Neutrophil (primary cell): ENCODE data around the gene TDP1.
A peak's percentile ranks its signal among the peaks of the same experiment; 100 is the strongest.

ENCODE experiments used
- H3K27ac ChIP-seq: fragments of 200-600 bp; sonication (generic); 2 replicates; pipeline ENCODE4 v1.5.1; 2016; ENCODE audit warnings: mild to moderate bottlenecking, moderate library complexity
- H3K27me3 ChIP-seq: fragments of 200-600 bp; sonication (generic); 2 replicates; pipeline ENCODE4 v1.6.0; 2016; ENCODE audit warnings: mild to moderate bottlenecking
- H3K36me3 ChIP-seq: fragments of 200-600 bp; sonication (generic); 2 replicates; pipeline ENCODE4 v1.5.1; 2017
- H3K4me1 ChIP-seq, 2 experiments: fragments of 200-600 bp in 1 of 2; sonication (generic) in 1 of 2; 1 replicate in 1 of 2; 2 replicates in 1 of 2; pipeline versions ENCODE4 v1.5.1 to v1.6.1; 2013 to 2016; ENCODE audit warnings: low read depth in 1 of 2, low read length in 1 of 2, mild to moderate bottlenecking in 1 of 2, moderate library complexity in 1 of 2; ENCODE audit not compliant: control insufficient read depth in 1 of 2, insufficient read depth in 1 of 2
- H3K4me3 ChIP-seq, 2 experiments: fragments of 200-600 bp in 1 of 2; sonication (generic) in 1 of 2; 1 replicate in 1 of 2; 2 replicates in 1 of 2; pipeline ENCODE4 v1.5.1; 2013 to 2016; ENCODE audit warnings: low read depth in 1 of 2, low read length in 1 of 2, mild to moderate bottlenecking in 1 of 2, moderate library complexity in 1 of 2
- H3K9me3 ChIP-seq: fragments of 200-600 bp; sonication (generic); 2 replicates; pipeline ENCODE4 v1.5.1; 2016
- CTCF ChIP-seq: fragments of 200-600 bp; sonication (generic); IDR thresholded peaks from 2 replicates; pipeline ENCODE4 v1.5.1; 2016; ENCODE audit warnings: antibody characterized with exemption

Gene TDP1

GRCh38 chr14:89956661-89957009, 908 bp downstream of the TDP1 start:
- Histone ChIP-seq H3K36me3 (no peaks in the 10 kb centered on the region), H3K4me1 (peaks cover 20 to 33% of the 10 kb centered on the region in 2 experiments), H3K27me3 (no peaks in the 10 kb centered on the region), H3K27ac (peak overlapping the region; percentile 91), H3K4me3 (peak overlapping the region; percentile 90 to 91), H3K9me3 (no peaks in the 10 kb centered on the region)
- TF ChIP-seq CTCF = no peak

DNA sequence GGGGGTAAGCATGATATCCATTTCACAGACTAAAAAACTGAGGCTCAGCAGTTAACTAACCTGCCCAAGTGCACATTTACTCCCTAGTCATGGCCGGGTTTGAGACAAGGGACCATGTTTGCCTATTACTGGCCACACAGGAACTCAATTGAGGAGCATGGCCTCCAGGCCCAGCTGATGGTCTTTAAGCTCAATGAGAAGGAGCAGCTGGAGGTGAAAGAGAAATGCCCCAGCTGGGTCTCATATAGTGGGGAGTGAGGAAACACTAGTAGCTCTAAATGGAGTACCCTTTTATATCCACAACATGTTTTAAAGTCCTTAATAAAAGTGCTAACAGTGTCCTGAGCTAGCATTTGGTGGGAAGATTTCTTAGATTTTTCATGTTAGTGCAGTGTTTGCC, 1.6 kb downstream of the TDP1 start:
- Histone ChIP-seq H3K36me3 (no peaks in the 10 kb centered on the region), H3K27me3 (no peaks in the 10 kb centered on the region), H3K27ac (no peak overlapping the region), H3K9me3 (no peaks in the 10 kb centered on the region), H3K4me3 (no peak overlapping the region), H3K4me1 (peaks cover 20 to 33% of the 10 kb centered on the region in 2 experiments)
- no peak for TF ChIP-seq CTCF

DNA sequence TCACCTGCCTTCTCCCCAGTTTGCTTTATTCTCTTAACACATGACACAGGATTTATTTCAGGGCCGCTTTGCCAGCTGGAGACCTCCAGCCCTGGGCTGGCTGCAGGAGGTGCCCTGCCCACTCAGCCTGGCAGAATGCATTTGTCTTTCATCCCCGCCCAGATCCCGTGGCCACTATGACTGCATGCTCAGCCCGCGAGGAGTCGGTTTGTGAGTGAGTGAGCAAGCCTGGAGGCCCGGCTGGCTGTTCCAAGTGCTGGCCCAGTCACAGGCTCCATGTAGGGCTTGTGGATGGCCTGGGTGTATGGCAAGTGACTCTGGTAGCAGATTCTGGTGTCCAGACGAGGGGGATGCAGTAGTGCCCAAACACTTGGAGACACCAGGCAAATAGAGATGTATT, 2.1 kb downstream of the TDP1 start:
- TF ChIP-seq CTCF = no peak
- no peaks in the 10 kb centered on the region for H3K9me3 ChIP-seq
- no peak overlapping the region for H3K27ac ChIP-seq
- H3K36me3 ChIP-seq = peaks cover under 1% of the 10 kb centered on the region
- peaks cover 20 to 33% of the 10 kb centered on the region in 2 experiments for H3K4me1 ChIP-seq
- no peak overlapping the region for H3K4me3 ChIP-seq
- H3K27me3 ChIP-seq = no peaks in the 10 kb centered on the region

GRCh38 chr14:89958966-89959365, 3.2 kb downstream of the TDP1 start:
- Histone ChIP-seq H3K4me1 (peaks cover 18 to 31% of the 10 kb centered on the region in 2 experiments), H3K9me3 (no peaks in the 10 kb centered on the region), H3K36me3 (peaks cover 13% of the 10 kb centered on the region), H3K27me3 (no peaks in the 10 kb centered on the region), H3K4me3 (no peak overlapping the region), H3K27ac (no peak overlapping the region)
- TF ChIP-seq CTCF = no peak

GRCh38 chr14:89959853-89960445, 4.2 kb downstream of the TDP1 start:
- no peak for TF ChIP-seq CTCF
- Histone ChIP-seq H3K4me3 (no peak overlapping the region), H3K9me3 (no peaks in the 10 kb centered on the region), H3K27ac (no peak overlapping the region), H3K27me3 (no peaks in the 10 kb centered on the region), H3K4me1 (peaks cover 12 to 25% of the 10 kb centered on the region in 2 experiments), H3K36me3 (peaks cover 21% of the 10 kb centered on the region)
